HepG2 (cell line): Measurements from ENCODE around the gene BAZ2A. TPM values are rescaled to one million over a fixed set of nuclear protein-coding genes. Genes with fewer than 3 reads are reported as not detected.

Source experiments
- ARID5B ChIP-seq: IDR thresholded peaks from 2 replicates; pipeline ENCODE4 v1.4.0; 2020; ENCODE audit warnings: mild to moderate bottlenecking, missing genetic modification reagents
- FLYWCH1 ChIP-seq: sonication (generic); formaldehyde crosslinking; IDR thresholded peaks from 2 replicates; pipeline ENCODE4 v1.8.1; 2023; ENCODE audit warnings: mild to moderate bottlenecking, missing genetic modification reagents
- HHEX ChIP-seq: IDR thresholded peaks from 2 replicates; pipeline ENCODE4 v1.6.1; 2016; ENCODE audit warnings: control low read depth
- HOXA5 ChIP-seq: sonication (generic); formaldehyde crosslinking; IDR thresholded peaks from 2 replicates; pipeline ENCODE4 v1.4.0; 2020; ENCODE audit warnings: missing genetic modification reagents
- IRF2 ChIP-seq: IDR thresholded peaks from 2 replicates; pipeline ENCODE4 v1.6.1; 2018; ENCODE audit warnings: missing genetic modification reagents, missing compliant biosample characterization
- KLF16 ChIP-seq, 2 experiments: sonication (generic) in 1 of 2; formaldehyde crosslinking in 1 of 2; IDR thresholded peaks; 2 replicates each; pipeline versions ENCODE4 v1.6.1 to v1.8.0; 2016 to 2023; ENCODE audit warnings: missing genetic modification reagents in 2 of 2, missing compliant biosample characterization in 1 of 2
- MED1 ChIP-seq: sonication (generic); formaldehyde crosslinking; IDR thresholded peaks from 2 replicates; pipeline ENCODE4 v1.4.0; 2020; ENCODE audit warnings: missing genetic modification reagents
- NR1H2 ChIP-seq: sonication (generic); formaldehyde crosslinking; IDR thresholded peaks from 2 replicates; pipeline ENCODE4 v1.8.1; 2022; ENCODE audit warnings: low read depth, missing genetic modification reagents, borderline replicate concordance
- NR2F6 ChIP-seq, 2 experiments: IDR thresholded peaks; 2 replicates each; pipeline ENCODE4 v1.6.1; 2016; ENCODE audit warnings: antibody characterized with exemption in 1 of 2, mild to moderate bottlenecking in 1 of 2
- RBM39 ChIP-seq: fragments of 200-400 bp; formaldehyde crosslinking; IDR thresholded peaks from one replicate; pipeline ENCODE4 v1.6.1; 2018; ENCODE audit warnings: antibody characterized with exemption, mild to moderate bottlenecking, low read depth, low read length; ENCODE audit not compliant: poor library complexity, severe bottlenecking
- SOX13 ChIP-seq, 3 experiments: fragments of 450-650 bp in 1 of 3; sonication (generic) in 1 of 3; formaldehyde crosslinking in 1 of 3; IDR thresholded peaks in 2 of 3; conservative IDR thresholded peaks in 1 of 3; 2 replicates each; pipeline versions ENCODE4 v1.5.0 to v1.6.1; 2016 to 2020; ENCODE audit warnings: antibody characterized with exemption in 1 of 3, mild to moderate bottlenecking in 1 of 3, missing compliant biosample characterization in 1 of 3, missing genetic modification reagents in 1 of 3, moderate library complexity in 1 of 3
- SOX6 ChIP-seq, 2 experiments: fragments of 450-650 bp in 1 of 2; sonication (generic) in 1 of 2; formaldehyde crosslinking in 1 of 2; IDR thresholded peaks; 2 replicates each; pipeline versions ENCODE4 v1.4.0 to v1.6.1; 2017 to 2020; ENCODE audit warnings: antibody characterized with exemption in 1 of 2, mild to moderate bottlenecking in 1 of 2, missing genetic modification reagents in 1 of 2
- TAF1 ChIP-seq: sonication (generic); formaldehyde crosslinking; IDR thresholded peaks from 2 replicates; pipeline ENCODE4 v1.4.0; 2020; ENCODE audit warnings: missing genetic modification reagents
- ZNF12 ChIP-seq: sonication (generic); formaldehyde crosslinking; IDR thresholded peaks from 2 replicates; pipeline ENCODE4 v1.5.0; 2020; ENCODE audit warnings: missing genetic modification reagents
- ZNF17 ChIP-seq: sonication (generic); formaldehyde crosslinking; IDR thresholded peaks from 2 replicates; pipeline ENCODE4 v1.5.0; 2020; ENCODE audit warnings: mild to moderate bottlenecking, missing genetic modification reagents
- ZNF232 ChIP-seq: sonication (generic); formaldehyde crosslinking; IDR thresholded peaks from 2 replicates; pipeline ENCODE4 v1.4.0; 2020; ENCODE audit warnings: missing genetic modification reagents, borderline replicate concordance
- ZNF331 ChIP-seq: sonication (generic); formaldehyde crosslinking; IDR thresholded peaks from 2 replicates; pipeline ENCODE4 v1.4.0; 2020; ENCODE audit warnings: missing genetic modification reagents
- ZNF543 ChIP-seq: sonication (generic); formaldehyde crosslinking; IDR thresholded peaks from 2 replicates; pipeline ENCODE4 v1.4.0; 2020; ENCODE audit warnings: mild to moderate bottlenecking, missing genetic modification reagents
- ZNF644 ChIP-seq: IDR thresholded peaks from 2 replicates; pipeline ENCODE4 v1.6.1; 2016; ENCODE audit warnings: low read depth
- ZNF749 ChIP-seq: sonication (generic); formaldehyde crosslinking; IDR thresholded peaks from 2 replicates; pipeline ENCODE4 v1.8.0; 2022; ENCODE audit warnings: mild to moderate bottlenecking, missing genetic modification reagents, moderate library complexity, borderline replicate concordance
- ZNF761 ChIP-seq: sonication (generic); formaldehyde crosslinking; conservative IDR thresholded peaks from 2 replicates; pipeline ENCODE4 v1.4.0; 2020; ENCODE audit warnings: mild to moderate bottlenecking, missing genetic modification reagents
- ZNF776 ChIP-seq: sonication (generic); formaldehyde crosslinking; IDR thresholded peaks from 2 replicates; pipeline ENCODE4 v1.4.0; 2020; ENCODE audit warnings: mild to moderate bottlenecking, missing genetic modification reagents
- ZNF777 ChIP-seq: sonication (generic); formaldehyde crosslinking; IDR thresholded peaks from 2 replicates; pipeline ENCODE4 v1.4.0; 2020; ENCODE audit warnings: missing genetic modification reagents
- ZNF800 ChIP-seq: sonication (generic); formaldehyde crosslinking; IDR thresholded peaks from 2 replicates; pipeline ENCODE4 v1.4.0; 2020; ENCODE audit warnings: missing genetic modification reagents
- polyA plus RNA-seq, 8 experiments: library from polyadenylated mRNA; depleted of rRNA in 3 of 8; stranded (reverse) in 7 of 8; unstranded in 1 of 8; fragments of >200 nt; fragmentation: Illumina TruSeq in 4 of 8; extraction: Trizol in 4 of 8; gene quantifications; 2 replicates each; pipeline versions ENCODE4 v1.2.1 to v1.2.3, GENCODE V29; 2011 to 2016; ENCODE audit warnings: low read depth in 4 of 8, missing spikeins in 1 of 8, mixed read lengths in 1 of 8; ENCODE audit not compliant: insufficient read depth in 1 of 8
- total RNA-seq, 5 experiments: library from RNA; depleted of rRNA; stranded (reverse); fragments of >200 nt; fragmentation: Illumina TruSeq; extraction: Trizol; gene quantifications; 2 replicates each; pipeline ENCODE4 v1.2.3, GENCODE V29; 2016; ENCODE audit warnings: low read depth in 1 of 5

Gene BAZ2A
- total and polyA plus RNA-seq, 2 of the 13 experiments (the other 11 are each of a cell fraction or from before 2014, with no cell fraction given), result 21.8 to 73.5 TPM

GRCh38 chr12:56645717-56646446 is 15.8 kb upstream of the BAZ2A start, which contains the start of gene ATP5F1B (continued):
- TF ChIP-seq SOX13 (IDR thresholded peaks at IDR 0.05), result no peak; the same call in 1 of the 2 replicates
- TF ChIP-seq SOX13 (CRISPR knock-in tag; conservative IDR thresholded peaks at IDR 0.05 in 1 of 2, IDR thresholded peaks at IDR 0.05 in 1 of 2), result 0 out of 4 replicates have a peak, but pooled peaks of 1 of the 2 experiments have one; percentile 2
- 0 out of 2 replicates have a peak, but pooled peaks have one; percentile 32 for TF ChIP-seq FLYWCH1 (CRISPR knock-in tag)
- TF ChIP-seq RBM39, result peak; percentile 68
- no peak for TF ChIP-seq NR2F6 (IDR thresholded peaks at IDR 0.05)
- peak; percentile 26; the same call in 1 of the 2 replicates for TF ChIP-seq NR2F6 (CRISPR knock-in tag; IDR thresholded peaks at IDR 0.05)
- TF ChIP-seq ZNF777, result peak; percentile 52; the same call in 1 of the 2 replicates
- peak; percentile 80; the same call in 1 of the 2 replicates for TF ChIP-seq ZNF543
- peak; percentile 69; the same call in 1 of the 2 replicates for TF ChIP-seq ZNF331 (CRISPR knock-in tag)
- TF ChIP-seq KLF16 (CRISPR knock-in tag; IDR thresholded peaks at IDR 0.05), result peak in 1 of 2 experiments; percentile 89; a peak in 2 of 4 replicates
- TF ChIP-seq ZNF232, result peak; percentile 84
- TF ChIP-seq MED1 (CRISPR knock-in tag), result peak; percentile 60; the same call in 1 of the 2 replicates
- TF ChIP-seq SOX6 (IDR thresholded peaks at IDR 0.05), result no peak
- peak; percentile 14 for TF ChIP-seq SOX6 (CRISPR knock-in tag; IDR thresholded peaks at IDR 0.05)
- TF ChIP-seq ZNF776, result 0 out of 2 replicates have a peak, but pooled peaks have one; percentile 7
- TF ChIP-seq HHEX (CRISPR knock-in tag), result peak; percentile 24; the same call in 1 of the 2 replicates
- peak; percentile 78; the same call in 1 of the 2 replicates for TF ChIP-seq ZNF749 (CRISPR knock-in tag)
- TF ChIP-seq ZNF17 (CRISPR knock-in tag), result no peak
- no peak for TF ChIP-seq NR1H2
- peak; percentile 44; the same call in 1 of the 2 replicates for TF ChIP-seq ZNF12 (CRISPR knock-in tag)
- peak; percentile 14; the same call in 1 of the 2 replicates for TF ChIP-seq ARID5B (CRISPR knock-in tag)
- TF ChIP-seq ZNF761 (CRISPR knock-in tag), result 0 out of 2 replicates have a peak, but pooled peaks have one; percentile 64
- TF ChIP-seq ZNF644 (CRISPR knock-in tag), result no peak
- TF ChIP-seq HOXA5 (CRISPR knock-in tag), result peak; percentile 80
- TF ChIP-seq TAF1, result peak; percentile 99
- TF ChIP-seq IRF2 (CRISPR knock-in tag), result peak; percentile 59
- no peak for TF ChIP-seq ZNF800 (CRISPR knock-in tag)
